T-helper 2 cell (primary cell): Measurements from ENCODE around the gene DNM3.
A peak's percentile ranks its signal among the peaks of the same experiment; 100 is the strongest.
"Not testable (repeated sequence)": the region's sequence is repeated elsewhere in the genome, so short reads cannot be mapped to it uniquely, and the experiment has no call there.

Experiments used
- DNase-seq, 5 experiments: peaks; one replicate each; pipeline versions ENCODE4 v3.0.0 to v3.0.0-alpha.2; 2012 to 2022

Gene DNM3

DNA sequence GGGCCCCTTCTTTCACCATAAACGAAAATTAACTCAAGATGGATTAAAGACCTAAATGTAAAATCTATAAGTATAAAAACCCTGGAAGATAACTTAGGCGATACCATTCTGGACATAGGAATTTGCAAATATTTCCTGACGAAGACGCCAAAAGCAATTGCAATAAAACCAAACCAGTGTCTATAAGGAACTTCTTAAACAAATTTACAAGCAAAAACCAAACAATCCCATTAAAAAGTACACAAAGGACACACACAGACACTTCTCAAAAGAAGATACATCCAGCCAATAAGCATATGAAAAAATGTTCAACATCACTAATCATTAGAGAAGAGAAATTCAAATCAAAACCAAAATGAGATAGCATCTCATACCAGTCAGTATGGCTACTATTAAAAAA is 500.4 kb downstream of the DNM3 start:
- no peak for DNase-seq

DNA sequence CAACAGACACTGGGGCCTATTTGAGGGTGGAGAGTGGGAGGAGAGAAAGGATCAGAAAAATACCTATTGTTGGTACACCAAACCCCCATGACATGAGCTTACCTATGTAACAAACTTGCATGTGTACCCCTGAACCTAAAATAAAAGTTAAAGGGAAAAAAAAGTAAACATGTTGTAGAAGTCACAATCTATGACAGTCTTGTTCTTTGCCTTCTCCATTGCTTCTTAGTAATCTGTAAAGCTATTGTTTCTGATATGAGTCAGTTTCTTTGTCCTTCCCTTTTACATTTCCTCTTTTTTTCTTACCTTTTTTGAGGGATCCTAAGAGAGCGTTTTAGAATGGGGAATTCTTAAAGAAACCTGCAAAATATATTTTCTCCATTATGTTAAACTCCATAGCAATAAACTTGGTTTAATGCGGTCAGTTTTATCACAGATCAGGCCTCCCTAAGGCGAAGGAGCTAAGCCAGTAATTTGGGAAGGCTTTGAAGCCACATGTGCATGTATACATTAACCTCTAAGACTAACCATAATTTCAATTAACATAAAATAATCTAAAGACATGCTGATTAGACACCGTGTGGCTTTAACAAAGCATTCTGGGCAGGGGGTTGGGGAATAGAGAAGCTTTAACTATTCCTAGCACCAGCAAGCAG is 501.4 kb downstream of the DNM3 start:
- peak in 1 of 5 experiments; percentile 24 for DNase-seq

DNA sequence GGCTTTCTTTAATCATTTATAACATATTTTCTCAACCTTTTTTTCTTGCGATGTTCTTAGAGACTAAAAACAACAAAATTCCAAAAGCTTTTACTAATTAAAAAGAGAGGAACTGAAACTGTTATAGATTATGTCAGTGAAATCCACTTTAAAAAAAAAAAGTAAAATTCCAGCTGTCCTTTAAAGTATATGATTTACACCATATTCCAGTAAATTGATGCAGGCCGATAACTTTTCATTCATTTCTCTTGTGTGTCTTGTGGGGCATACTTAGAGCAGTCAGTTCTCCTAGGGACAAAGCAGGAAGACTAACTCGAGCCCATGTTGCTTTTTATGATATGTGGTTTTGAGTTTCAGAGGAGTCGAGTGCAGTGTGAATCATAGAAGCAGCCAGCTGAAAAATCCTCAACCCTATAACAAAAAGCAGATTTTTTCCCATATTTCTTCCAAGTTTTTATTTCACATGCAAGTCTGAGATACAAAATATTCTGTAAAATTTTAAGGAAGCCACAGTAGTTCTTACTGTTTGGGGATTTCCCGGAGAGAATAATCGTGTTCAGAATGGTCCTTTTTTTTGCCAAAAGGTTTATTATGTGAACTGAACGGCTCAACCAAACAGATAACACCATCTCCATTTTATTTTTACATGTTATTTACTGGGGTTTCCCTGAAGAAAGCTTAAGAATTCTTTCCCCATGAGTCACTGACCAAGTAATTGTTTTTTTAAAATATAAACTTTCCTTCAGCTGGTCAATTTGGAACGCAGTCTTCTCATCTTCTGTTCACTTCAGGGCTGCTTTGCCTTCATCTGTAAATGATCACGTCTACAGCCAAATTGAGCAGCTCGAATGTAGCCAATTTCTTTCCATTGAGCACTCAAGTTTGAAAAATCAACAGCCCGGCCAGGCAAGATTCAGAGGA is 502.2 kb downstream of the DNM3 start:
- DNase-seq = peak in 1 of 5 experiments; percentile 27

DNA sequence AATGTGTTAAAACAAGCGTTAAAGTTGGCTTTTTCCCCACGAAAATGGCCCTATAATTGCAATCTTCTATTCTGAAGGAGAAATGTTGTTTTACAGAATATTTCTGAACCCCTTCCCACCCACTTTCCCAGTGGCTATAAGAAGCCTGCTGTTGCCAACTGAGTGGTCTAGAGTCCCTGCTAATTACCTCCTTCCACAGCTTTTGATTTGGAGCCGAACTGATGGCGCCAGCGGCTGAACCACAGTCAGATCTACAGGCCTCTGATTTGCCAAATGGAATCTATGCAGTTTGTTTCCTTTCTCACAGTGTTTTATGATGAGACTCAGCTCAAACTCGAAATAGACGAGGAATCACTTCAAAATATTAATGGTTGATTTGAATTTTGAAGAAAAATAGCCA is 503.1 kb downstream of the DNM3 start:
- DNase-seq = no peak

DNA sequence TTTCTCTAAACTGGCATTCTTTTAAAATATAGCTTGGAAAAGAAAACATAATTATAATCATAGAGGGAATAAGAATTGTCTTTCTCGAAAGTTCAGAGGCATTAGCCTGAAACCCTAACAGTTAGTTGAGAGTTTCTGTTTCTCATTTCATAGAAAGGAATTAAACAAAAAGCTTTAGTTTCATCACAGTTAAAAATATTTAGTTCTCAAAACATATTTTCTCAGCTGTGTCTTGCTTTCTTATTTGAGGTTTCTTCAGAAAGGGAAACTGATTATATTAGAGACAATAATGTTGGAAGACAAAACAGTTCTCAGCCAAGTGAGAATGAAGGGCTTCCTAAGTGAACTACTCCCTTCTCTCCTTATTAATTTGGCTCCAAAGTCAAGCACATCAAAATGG is 503.8 kb downstream of the DNM3 start:
- DNase-seq = no peak

DNA sequence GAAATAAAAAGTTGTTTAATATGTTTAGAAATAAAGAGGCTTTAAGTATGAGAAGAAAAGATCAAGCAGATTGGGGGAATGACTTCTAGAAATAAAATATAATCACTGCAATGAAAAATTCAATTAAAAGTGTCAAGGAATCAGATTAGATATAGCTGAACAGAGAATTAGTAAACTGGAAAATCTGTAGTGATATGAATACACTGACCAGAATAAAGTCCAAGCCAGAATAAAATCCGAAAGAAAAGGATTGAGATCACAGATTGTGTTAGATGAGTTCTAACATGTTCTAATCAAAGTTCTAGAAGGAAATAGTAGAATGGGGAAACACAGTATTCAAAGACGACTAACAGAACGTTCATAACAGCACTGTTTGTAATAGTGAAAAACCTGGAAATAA is 506.1 kb downstream of the DNM3 start:
- DNase-seq = no peak

DNA sequence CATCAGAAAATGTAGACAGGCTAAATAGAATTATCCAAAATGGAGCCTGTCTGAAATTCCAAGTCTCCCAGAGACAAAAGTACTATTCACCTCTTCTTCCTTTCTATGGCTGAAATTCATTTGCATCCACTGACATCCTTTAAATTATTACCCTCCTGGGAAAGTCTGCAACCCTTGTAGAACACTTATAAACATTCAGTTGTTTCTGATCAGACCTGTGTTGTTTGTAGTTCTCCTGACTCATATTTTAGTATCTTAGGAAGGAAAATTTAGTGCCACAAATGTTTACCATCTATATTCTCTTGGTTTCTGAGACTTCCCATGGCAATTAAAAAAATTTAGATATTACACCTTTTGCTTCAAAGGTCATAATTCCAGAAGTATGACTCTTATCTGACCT is 509.6 kb downstream of the DNM3 start:
- no peak for DNase-seq

DNA sequence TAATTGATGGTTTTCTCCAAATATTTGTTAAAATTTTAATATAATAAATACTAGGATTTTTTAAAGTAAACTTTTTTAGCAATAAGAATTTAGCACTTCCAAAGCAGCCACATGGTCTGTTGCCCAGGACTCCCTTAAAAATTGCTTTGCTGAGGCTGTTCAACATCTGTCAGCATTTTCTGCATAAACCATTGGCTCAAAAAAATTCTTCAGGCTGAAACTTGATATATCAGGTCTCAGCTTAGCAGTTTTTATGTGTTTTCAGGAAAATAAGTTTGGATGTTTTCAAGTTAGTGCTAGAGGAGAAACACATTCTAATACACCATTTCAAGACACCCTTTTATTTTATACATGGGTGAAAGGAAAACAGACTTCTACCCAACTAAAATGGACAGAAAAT is 510.0 kb downstream of the DNM3 start:
- no peak for DNase-seq

DNA sequence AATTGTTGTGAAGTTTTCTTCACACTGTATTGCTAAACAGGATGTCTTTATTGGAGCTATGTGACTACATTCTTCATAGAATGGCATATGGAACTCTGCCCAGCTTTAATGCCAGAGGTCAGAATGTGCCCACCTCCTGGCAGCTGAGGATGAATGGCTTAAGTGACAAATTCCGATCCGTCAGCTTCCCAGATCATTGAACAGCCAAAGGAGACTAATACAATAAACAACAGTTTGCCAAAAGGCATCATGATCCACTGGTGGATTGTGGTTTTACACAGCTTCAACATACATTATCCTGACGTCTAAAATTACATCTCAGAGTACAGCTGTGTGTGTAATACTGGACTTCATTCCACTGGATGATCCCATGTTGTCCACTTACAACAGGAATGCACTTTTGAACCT is 510.5 kb downstream of the DNM3 start:
- DNase-seq = no peak

DNA sequence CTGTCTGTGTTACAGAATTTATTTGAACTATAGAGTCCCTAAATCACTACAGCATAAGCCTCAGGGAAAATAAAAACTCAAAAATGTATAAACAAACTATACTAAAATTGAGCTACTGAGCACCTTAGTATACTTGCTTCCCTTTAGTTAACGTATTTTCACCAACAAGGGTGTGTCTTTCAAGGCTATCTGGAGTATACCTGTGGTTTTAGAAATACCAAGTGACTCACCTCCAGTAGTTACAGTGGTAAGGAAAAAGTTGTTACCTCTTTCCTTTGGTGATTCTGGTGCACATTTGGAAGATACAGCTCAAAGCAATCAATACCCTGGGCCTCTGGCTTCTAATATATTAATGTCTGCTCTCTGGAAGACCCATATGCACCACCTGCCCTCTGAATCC is 511.1 kb downstream of the DNM3 start:
- DNase-seq = peak in 1 of 5 experiments; percentile 34

DNA sequence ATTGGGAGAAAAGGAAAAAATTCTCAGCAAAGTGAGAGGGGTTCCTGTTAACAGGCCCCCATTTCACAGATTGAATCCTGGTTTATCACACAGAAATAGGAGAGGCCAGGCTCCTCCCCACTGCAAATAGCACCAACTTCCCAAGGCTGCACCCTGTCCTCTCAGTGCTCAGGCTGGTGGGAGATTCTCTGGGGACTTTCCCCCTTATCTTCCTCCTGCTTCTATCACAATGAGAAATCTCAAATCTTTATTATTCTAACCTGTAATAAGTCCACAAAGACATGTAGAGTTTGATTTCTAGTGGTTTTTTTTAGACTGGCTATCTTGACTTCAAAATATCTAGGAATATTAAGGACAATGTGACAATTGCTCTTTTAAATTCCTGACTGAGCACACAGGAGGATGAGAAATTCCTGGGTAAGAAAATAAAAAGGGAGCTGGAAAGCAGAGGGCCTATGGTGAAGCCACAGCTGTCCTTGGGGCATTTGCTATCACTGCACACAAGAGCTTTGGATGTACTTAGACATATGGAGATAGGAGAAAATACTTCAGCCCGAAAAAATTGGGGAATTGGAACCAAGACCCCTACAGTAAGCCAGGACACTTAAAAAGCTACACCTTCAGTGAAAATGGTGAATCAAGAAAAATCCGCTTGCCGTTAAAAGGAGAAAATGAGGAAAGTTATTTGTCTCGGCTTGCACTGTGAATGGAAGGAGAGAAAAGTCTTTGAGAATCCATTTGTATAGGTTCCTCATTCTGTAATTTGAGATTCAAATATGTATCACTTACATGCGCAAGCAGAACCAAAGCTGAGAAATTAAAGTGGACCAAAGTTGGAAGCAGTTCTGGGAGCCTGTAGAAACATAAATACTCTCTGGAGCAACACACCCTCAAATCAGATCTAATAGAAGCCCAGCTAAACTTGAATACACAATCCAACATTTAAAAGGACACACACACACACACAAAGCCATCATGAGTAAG is 513.3 kb downstream of the DNM3 start:
- DNase-seq = no peak

DNA sequence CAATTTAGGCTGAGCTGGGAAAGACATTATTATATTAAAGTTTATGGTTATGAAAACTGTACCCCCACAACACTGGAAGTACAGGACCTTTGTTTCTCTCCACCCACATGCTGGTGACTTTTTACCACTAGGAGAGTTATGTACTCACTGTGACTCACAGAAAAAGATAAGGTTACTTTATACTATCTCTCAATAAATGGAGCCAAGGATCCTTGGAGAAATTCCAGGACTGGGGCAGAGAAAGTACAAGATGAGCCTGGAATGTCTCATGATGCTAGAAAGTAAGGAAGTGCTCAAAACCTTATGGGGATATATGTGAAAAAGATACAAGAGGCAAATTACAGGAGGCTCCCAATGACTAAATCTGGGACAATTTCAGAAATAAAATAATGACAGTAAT is 515.3 kb downstream of the DNM3 start:
- DNase-seq = no peak

DNA sequence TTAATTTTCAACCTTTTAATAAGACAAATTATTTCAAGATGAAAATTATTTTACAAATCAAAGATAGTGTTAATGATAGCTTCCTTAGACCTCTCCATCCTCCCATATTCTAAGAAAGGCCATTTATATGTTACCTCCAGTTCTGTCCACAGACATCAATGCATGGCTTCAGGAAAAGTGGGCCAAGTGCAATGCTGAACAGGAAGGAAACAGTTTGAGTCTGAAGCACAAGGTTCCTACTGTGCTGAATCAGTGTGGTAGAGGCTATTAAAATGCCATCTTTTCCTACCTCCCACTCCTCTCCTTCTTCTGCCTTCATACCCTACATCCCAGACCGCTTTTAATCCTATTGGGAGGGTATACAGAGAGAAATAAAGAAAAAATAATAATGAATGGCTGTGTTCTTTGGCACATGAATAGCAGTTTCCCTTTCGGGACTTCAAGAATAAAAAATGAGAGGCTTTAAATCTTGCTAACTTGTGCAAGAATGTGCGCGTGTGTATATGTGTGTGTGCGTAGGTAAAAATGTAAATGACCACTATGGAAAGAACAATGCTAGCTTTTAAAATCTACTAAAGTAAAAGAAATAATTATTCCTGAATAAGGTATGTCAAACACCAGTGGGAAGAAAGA is 516.6 kb downstream of the DNM3 start:
- peak in 1 of 5 experiments; percentile 22 for DNase-seq

DNA sequence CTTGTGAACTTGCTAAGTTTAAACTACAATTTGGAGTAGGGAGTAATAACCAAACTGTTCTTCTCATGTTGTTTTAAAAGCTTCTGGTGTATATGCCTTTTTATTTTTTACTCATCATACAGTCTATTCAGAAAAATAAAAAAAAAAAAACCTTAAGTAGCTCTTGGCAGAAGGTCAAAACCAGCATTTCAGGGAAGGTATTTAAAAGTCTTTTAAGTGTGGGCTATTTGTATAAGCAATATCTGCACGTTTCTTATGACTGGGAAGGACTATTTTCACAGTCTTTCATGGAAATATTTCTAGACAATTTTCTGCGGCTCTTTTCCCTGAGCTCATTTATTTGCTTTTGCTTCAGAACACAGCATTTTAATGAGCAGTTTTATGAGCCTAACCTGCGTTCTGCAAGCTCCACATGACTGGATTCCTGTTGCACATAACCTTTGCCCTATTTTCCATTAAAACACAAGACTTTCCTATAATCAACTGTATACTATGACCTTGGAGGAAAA is 518.2 kb downstream of the DNM3 start:
- peak in 1 of 5 experiments; percentile 38 for DNase-seq

DNA sequence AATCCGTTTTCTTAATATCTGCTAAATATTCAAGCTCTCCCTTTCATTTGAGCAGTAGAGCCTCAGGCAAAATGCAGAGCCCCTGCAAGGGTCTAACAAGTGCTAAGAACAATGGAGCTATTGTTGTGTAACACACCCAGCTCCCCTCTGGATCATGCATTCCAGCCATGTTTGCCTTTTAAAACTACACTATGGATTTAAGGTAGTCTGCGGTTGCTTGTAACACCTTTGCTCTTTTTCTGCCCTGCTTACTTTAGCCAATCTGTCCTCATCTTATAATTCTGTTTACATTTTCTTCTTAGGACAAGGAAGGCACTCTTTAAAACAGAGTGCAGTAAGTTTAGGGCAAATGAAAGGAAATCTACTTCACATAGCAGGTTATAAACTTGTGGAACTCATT is 519.2 kb downstream of the DNM3 start:
- no peak for DNase-seq

DNA sequence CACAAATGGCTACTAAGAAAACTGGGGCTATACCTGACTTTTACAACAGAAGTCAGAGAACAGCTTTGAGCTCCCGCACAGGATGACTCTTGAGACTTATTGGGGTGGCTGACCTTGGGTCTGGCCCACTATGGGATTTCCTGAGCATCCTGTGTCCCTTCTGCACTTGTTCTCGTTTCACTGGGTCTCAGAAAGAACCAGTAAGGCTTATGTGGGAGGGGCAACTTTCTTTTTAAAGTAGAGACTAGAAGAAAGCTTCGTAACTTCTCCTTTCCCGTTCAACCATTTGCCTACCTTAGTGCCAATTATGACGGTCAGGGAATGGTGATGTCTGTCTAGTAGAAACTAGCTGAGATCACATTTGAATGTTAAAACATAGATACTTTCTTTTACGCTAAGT is 519.7 kb downstream of the DNM3 start:
- DNase-seq = no peak

DNA sequence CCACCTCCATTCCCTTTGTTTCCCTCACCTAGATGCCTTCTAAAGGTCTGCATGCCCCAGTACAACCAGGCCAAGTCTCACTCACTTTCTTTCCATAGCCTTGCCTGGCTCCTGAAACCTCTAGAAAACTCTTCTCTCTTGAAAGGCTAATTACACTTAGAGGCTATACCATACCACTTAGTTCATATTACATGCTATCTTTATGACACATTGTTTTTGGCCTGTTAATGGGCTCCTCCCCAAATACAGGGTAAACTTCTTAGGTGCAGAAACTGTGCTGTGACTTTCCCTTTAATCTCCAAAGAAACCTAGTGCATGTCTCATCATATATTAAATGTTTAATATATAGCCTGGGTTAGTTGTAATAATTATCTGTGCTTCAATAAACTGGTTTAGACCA is 522.6 kb downstream of the DNM3 start:
- no peak for DNase-seq

DNA sequence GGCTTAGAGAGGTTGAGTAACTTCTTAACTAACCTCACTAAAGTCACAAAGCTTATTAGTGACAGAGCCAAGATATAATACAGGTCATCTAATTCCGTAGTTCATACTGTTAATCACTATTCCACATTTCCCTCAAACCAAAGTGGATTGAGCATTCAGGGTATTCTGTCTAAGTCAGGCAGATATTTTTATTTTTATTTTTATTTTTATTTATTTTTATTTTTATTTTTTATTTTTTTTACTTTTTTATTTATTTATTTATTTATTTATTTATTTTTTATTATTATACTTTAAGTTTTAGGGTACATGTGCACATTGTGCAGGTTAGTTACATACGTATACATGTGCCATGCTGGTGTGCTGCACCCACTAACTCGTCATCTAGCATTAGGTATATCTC is 530.3 kb downstream of the DNM3 start:
- not testable (repeated sequence) for DNase-seq

DNA sequence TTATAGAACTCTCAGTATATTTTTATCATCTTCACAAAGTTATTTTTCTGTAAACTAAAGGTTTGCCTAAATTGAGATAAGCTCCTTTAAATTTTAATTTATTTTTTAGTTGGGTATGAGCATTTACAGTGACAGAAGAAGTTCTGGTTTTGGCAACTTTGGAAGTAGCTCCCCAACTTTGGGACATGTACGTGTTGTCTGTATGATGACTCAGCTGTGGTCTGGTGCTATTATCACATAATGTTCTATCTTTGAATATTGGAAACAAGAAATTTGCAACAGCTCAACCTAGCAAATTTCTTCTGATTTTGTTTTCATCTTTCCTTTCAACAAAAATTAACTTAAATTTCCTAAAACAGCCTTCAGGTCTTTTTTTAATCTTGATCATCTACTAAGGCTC is 532.6 kb downstream of the DNM3 start:
- peak in 1 of 5 experiments; percentile 26 for DNase-seq

DNA sequence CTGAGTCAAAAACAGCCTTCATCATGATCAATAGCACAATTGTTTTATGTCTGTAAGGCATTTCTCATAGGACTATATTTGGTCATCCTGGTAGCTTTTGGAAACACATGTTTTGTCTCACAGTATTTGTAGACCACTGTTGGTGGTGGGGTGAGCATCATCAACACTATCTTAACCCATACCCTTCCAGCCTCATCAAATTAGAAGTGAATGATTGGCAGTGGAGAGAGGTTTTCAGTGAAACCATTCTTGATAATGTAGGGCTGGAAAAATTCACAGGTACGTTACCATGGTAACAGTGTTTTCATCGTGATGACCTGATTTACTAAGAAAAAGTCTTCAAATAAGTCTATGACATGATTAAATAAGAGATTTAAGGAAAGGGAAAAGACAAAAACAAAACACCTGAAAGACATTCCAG is 533.9 kb downstream of the DNM3 start:
- peak in 1 of 5 experiments; percentile 48 for DNase-seq

DNA sequence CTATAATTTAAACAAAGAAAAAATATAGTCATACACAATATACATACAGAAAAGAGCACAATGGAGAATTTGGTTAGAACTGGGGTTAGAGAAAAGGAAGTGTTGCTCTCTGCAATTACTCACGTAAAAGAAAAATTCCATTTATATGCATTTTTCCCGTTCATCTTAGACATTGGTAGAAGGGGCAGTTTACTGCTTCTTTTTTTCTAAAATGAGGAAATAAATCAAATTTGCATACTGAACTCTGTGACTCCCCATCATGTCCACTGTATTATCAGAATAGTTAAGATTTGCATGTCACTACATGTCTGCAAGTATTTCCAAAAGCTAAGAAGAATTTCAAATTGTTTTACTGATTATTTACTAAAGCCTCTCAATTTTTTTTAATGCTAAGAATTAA is 535.1 kb downstream of the DNM3 start:
- DNase-seq = no peak

DNA sequence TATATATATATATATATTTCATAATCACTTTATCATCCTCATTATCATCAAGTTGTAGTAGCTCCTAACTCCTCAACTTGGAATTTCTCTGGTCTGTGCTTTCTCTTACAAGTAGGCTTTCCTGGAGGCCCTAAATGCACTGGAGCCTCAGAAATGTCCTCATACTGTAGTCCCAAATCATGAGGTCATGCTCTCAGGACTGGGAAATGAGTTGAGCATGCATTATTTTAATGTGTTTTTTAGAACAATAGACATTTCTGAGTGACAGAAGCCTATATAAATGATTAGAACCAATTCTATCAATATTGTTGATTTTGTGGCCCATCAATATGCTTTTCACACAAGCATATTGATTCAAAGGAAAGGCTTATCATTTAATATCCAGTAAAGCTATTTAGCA is 536.3 kb downstream of the DNM3 start:
- DNase-seq = no peak
